A549 (cell line): Measurements from ENCODE around the gene DHX29. TPM values are rescaled to one million over a fixed set of nuclear protein-coding genes. Genes with fewer than 3 reads are reported as not detected.

ENCODE experiments used
- ATAC-seq, 2 experiments: fragments of 200-7000 bp in 1 of 2; fragments of >200 bp in 1 of 2; cut with Nextera tagmentation in 1 of 2; cut with Tn5 transposase in 1 of 2; 3 replicates each; pipeline versions ENCODE4 v1.8.0 to v1.9.1; 2018 to 2020; ENCODE audit warnings: mild to moderate bottlenecking in 1 of 2, moderate library complexity in 1 of 2
- CTCF ChIA-PET: fragments of 300-600 bp; sonication (Branson Sonifier 250); formaldehyde crosslinking; extraction: SDS; loops from one replicate; lab custom pipeline; 2021; ENCODE audit warnings: antibody characterized with exemption, inconsistent platforms; lab: Yijun Ruan, JAX
- POLR2A ChIA-PET: fragments of 350-600 bp; formaldehyde crosslinking; extraction: SDS; loops from one replicate; lab custom pipeline; 2021; ENCODE audit warnings: antibody characterized with exemption, inconsistent platforms; lab: Yijun Ruan, JAX
- DNase-seq, 2 experiments: peaks; one replicate each; pipeline versions ENCODE4 v3.0.0 to v3.0.0-alpha.2; 2011 to 2016; ENCODE audit warnings: low read depth in 1 of 2, low spot score in 1 of 2
- FAIRE-seq: peaks from 2 replicates; lab custom pipeline; 2011; peaks lifted over from hg19 to GRCh38; lab: Jason Lieb, UNC
- H3K27ac ChIP-seq, 2 experiments: fragments of >200 bp; sonication (Bioruptor Twin); formaldehyde crosslinking; 3 replicates each; pipeline ENCODE4 v1.5.1; 2016 to 2017
- H3K4me1 ChIP-seq: fragments of >200 bp; sonication (Bioruptor Twin); formaldehyde crosslinking; 3 replicates; pipeline ENCODE4 v1.6.1; 2016
- H3K4me2 ChIP-seq: fragments of >200 bp; sonication (Bioruptor Twin); formaldehyde crosslinking; 3 replicates; pipeline ENCODE4 v1.6.1; 2016
- H3K4me3 ChIP-seq: fragments of >200 bp; sonication (Bioruptor Twin); formaldehyde crosslinking; 3 replicates; pipeline ENCODE4 v1.5.1; 2016
- H3K9me3 ChIP-seq: fragments of >200 bp; sonication (Bioruptor Twin); formaldehyde crosslinking; 3 replicates; pipeline ENCODE4 v1.6.1; 2016
- CBX2 ChIP-seq: fragments of 200-600 bp; sonication (generic); IDR thresholded peaks from 2 replicates; pipeline ENCODE4 v1.6.1; 2016; ENCODE audit warnings: low read depth, mild to moderate bottlenecking, borderline replicate concordance
- CEBPB ChIP-seq, 2 experiments: fragments of >200 bp in 1 of 2; sonication (Bioruptor Twin) in 1 of 2; formaldehyde crosslinking in 1 of 2; IDR thresholded peaks; 2 replicates each; pipeline ENCODE4 v1.6.1; 2012 to 2016
- CHD2 ChIP-seq: fragments of 150-350 bp; IDR thresholded peaks from 2 replicates; pipeline ENCODE4 v1.6.1; 2014; ENCODE audit warnings: low read length; ENCODE audit not compliant: partially characterized antibody
- CHD4 ChIP-seq: fragments of 200-600 bp; sonication (generic); IDR thresholded peaks from 2 replicates; pipeline ENCODE4 v1.6.1; 2016; ENCODE audit warnings: antibody characterized with exemption, mild to moderate bottlenecking, borderline replicate concordance
- EHF ChIP-seq: fragments of 250-450 bp; sonication (Bioruptor Pico); IDR thresholded peaks from 2 replicates; pipeline ENCODE4 v1.5.0; 2020; ENCODE audit warnings: mild to moderate bottlenecking
- ELK1 ChIP-seq: fragments of 150-350 bp; IDR thresholded peaks from 2 replicates; pipeline ENCODE4 v1.6.1; 2014; ENCODE audit warnings: low read depth, mild to moderate bottlenecking, low read length
- EP300 ChIP-seq, 2 experiments: fragments of >200 bp; sonication (Bioruptor Twin); formaldehyde crosslinking; IDR thresholded peaks; 2 replicates in 1 of 2; 3 replicates in 1 of 2; pipeline ENCODE4 v1.6.1; 2016 to 2017
- ESRRA ChIP-seq: fragments of 150-350 bp; IDR thresholded peaks from 2 replicates; pipeline ENCODE4 v1.6.1; 2014; ENCODE audit warnings: mild to moderate bottlenecking, low read length, borderline replicate concordance
- FOSL2 ChIP-seq, 2 experiments: fragments of 450-650 bp in 1 of 2; fragments of >200 bp in 1 of 2; sonication (Bioruptor Twin) in 1 of 2; formaldehyde crosslinking; IDR thresholded peaks; 2 replicates each; pipeline versions ENCODE4 v1.5.0 to v1.6.1; 2016 to 2020; ENCODE audit warnings: mild to moderate bottlenecking in 1 of 2, moderate library complexity in 1 of 2
- FOXS1 ChIP-seq: fragments of 250-450 bp; sonication (Bioruptor Pico); IDR thresholded peaks from 2 replicates; pipeline ENCODE4 v1.5.0; 2020; ENCODE audit warnings: mild to moderate bottlenecking, moderate library complexity
- JUN ChIP-seq, 2 experiments: fragments of >200 bp; sonication (Bioruptor Twin); formaldehyde crosslinking; IDR thresholded peaks; 2 replicates in 1 of 2; 3 replicates in 1 of 2; pipeline ENCODE4 v1.6.1; 2016 to 2017
- JUNB ChIP-seq: fragments of >200 bp; sonication (Bioruptor Twin); formaldehyde crosslinking; IDR thresholded peaks from 2 replicates; pipeline ENCODE4 v1.6.1; 2016
- MAFK ChIP-seq: fragments of 450-650 bp; IDR thresholded peaks from 2 replicates; pipeline ENCODE4 v1.6.1; 2014; ENCODE audit not compliant: partially characterized antibody
- MAZ ChIP-seq: fragments of 150-350 bp; IDR thresholded peaks from 2 replicates; pipeline ENCODE4 v1.6.1; 2014; ENCODE audit warnings: antibody characterized with exemption, low read depth, low read length, borderline replicate concordance
- NPAS2 ChIP-seq: fragments of 250-450 bp; sonication (Bioruptor Pico); IDR thresholded peaks from 2 replicates; pipeline ENCODE4 v1.8.0; 2022; ENCODE audit warnings: mild to moderate bottlenecking, moderate library complexity, borderline replicate concordance
- NR3C1 ChIP-seq: fragments of >200 bp; sonication (Bioruptor Twin); formaldehyde crosslinking; IDR thresholded peaks from 3 replicates; pipeline ENCODE4 v1.6.1; 2017
- POLR2AphosphoS2 ChIP-seq: conservative IDR thresholded peaks from 2 replicates; pipeline ENCODE4 v1.6.1; 2012; ENCODE audit warnings: low read length, improper control_type of control experiment, inconsistent platforms
- RAD21 ChIP-seq, 2 experiments: fragments of >200 bp in 1 of 2; sonication (Bioruptor Twin) in 1 of 2; formaldehyde crosslinking in 1 of 2; IDR thresholded peaks in 1 of 2; conservative IDR thresholded peaks in 1 of 2; 2 replicates in 1 of 2; 3 replicates in 1 of 2; pipeline ENCODE4 v1.6.1; 2012 to 2018; ENCODE audit warnings: inconsistent platforms in 1 of 2
- REST ChIP-seq: fragments of 200-600 bp; sonication (generic); IDR thresholded peaks from 2 replicates; pipeline ENCODE4 v1.6.1; 2016; ENCODE audit warnings: antibody characterized with exemption, mild to moderate bottlenecking, moderate library complexity
- TP53 ChIP-seq: fragments of 250-450 bp; sonication (Bioruptor Pico); IDR thresholded peaks from 2 replicates; pipeline ENCODE4 v1.5.0; 2021; ENCODE audit warnings: mild to moderate bottlenecking, moderate library complexity
- ZNF302 ChIP-seq: fragments of 250-450 bp; sonication (Bioruptor Pico); IDR thresholded peaks from 2 replicates; pipeline ENCODE4 v1.9.0; 2021; ENCODE audit warnings: inconsistent platforms, mild to moderate bottlenecking, moderate library complexity
- WGBS: methylation state at CpG from one replicate; pipeline ENCODE4 v1.1.6; 2017; ENCODE audit errors: missing lambda C conversion rate; 5-methylcytosine and 5-hydroxymethylcytosine counted together
- polyA plus RNA-seq, 4 experiments: library from polyadenylated mRNA; depleted of rRNA in 3 of 4; stranded (reverse); fragments of >200 nt; fragmentation: RNase III in 1 of 4; extraction: RNeasy Plus Mini Kit Qiagen cat#74134 plus additional on column Dnase treatment in 1 of 4; gene quantifications; 2 replicates in 3 of 4; 3 replicates in 1 of 4; pipeline ENCODE4 v1.2.3, GENCODE V29; 2011 to 2017
- TF ChIP-seq, protein P1 (sequence below): fragments of 250-450 bp; sonication (Bioruptor Pico); IDR thresholded peaks from 2 replicates; pipeline ENCODE4 v1.5.0; 2020; ENCODE audit warnings: low read depth, mild to moderate bottlenecking, moderate library complexity
- TF ChIP-seq, protein P2 (sequence below): IDR thresholded peaks from 2 replicates; pipeline ENCODE4 v1.6.1; 2012; ENCODE audit warnings: low read depth, borderline replicate concordance

DHX29 gene
- polyA plus RNA-seq, 2 of the 4 experiments (the other 2 are of a cell fraction), result 12.3 to 25.4 TPM

GRCh38 chr5:55331321-55331720 lies 23.8 kb upstream of the DHX29 start:
- FAIRE-seq (no peak), ATAC-seq (no peak), DNase-seq (no peak)
- TF ChIP-seq TP53 (CRISPR knock-in tag), result no peak
- no peak for TF ChIP-seq CBX2
- TF ChIP-seq POLR2AphosphoS2, result no peak
- no peak for TF ChIP-seq JUN (IDR thresholded peaks at IDR 0.05)
- TF ChIP-seq, protein P1, sequence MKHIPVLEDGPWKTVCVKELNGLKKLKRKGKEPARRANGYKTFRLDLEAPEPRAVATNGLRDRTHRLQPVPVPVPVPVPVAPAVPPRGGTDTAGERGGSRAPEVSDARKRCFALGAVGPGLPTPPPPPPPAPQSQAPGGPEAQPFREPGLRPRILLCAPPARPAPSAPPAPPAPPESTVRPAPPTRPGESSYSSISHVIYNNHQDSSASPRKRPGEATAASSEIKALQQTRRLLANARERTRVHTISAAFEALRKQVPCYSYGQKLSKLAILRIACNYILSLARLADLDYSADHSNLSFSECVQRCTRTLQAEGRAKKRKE (CRISPR knock-in tag), result no peak
- no peak for TF ChIP-seq EP300 (IDR thresholded peaks at IDR 0.05)
- TF ChIP-seq EHF (CRISPR knock-in tag), result no peak
- no peak for TF ChIP-seq FOXS1 (CRISPR knock-in tag)
- TF ChIP-seq FOSL2 (IDR thresholded peaks at IDR 0.05), result no peak
- no peak for TF ChIP-seq FOSL2 (CRISPR knock-in tag; IDR thresholded peaks at IDR 0.05)
- TF ChIP-seq JUNB, result no peak
- no peak for TF ChIP-seq CEBPB (IDR thresholded peaks at IDR 0.05)
- no peak for TF ChIP-seq CHD4
- TF ChIP-seq REST, result no peak
- TF ChIP-seq MAZ, result no peak
- no peak for TF ChIP-seq NPAS2 (CRISPR knock-in tag)
- no peak for TF ChIP-seq ELK1
- TF ChIP-seq CHD2, result no peak
- TF ChIP-seq, protein P2, sequence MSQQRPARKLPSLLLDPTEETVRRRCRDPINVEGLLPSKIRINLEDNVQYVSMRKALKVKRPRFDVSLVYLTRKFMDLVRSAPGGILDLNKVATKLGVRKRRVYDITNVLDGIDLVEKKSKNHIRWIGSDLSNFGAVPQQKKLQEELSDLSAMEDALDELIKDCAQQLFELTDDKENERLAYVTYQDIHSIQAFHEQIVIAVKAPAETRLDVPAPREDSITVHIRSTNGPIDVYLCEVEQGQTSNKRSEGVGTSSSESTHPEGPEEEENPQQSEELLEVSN, result no peak
- Histone ChIP-seq H3K4me2 (no peak overlapping the region), H3K4me3 (no peak overlapping the region), H3K27ac (no peak overlapping the region), H3K9me3 (no peaks in the 10 kb centered on the region), H3K4me1 (no peaks in the 10 kb centered on the region)
- 93% methylated on average over 3 of the region's 3 CpGs for WGBS
- ChIA-PET CTCF (interaction anchor here (2.5 kb wide), 1 partner anchor 361 kb away, joined by 9 read pairs; no protein-coding TSS in a partner anchor), POLR2A (no interaction called here)

GRCh38 chr5:55327281-55327680 lies 19.8 kb upstream of the DHX29 start:
- CTCF ChIA-PET, result no interaction called here

More at GRCh38 chr5:55327281-55327680, 19.8 kb upstream of the DHX29 start:
- H3K4me1 ChIP-seq, result no peaks in the 10 kb centered on the region
- no peak for TF ChIP-seq CEBPB (IDR thresholded peaks at IDR 0.05)
- no peak for TF ChIP-seq CBX2
- no peak for TF ChIP-seq RAD21 (conservative IDR thresholded peaks at IDR 0.05 in 1 of 2, IDR thresholded peaks at IDR 0.05 in 1 of 2)
- TF ChIP-seq EP300 (IDR thresholded peaks at IDR 0.05), result no peak
- no peak for TF ChIP-seq ESRRA
- TF ChIP-seq ZNF302 (CRISPR knock-in tag), result no peak
- no peak for TF ChIP-seq MAFK
- TF ChIP-seq, protein P2, result no peak
- no peak for TF ChIP-seq NR3C1
- TF ChIP-seq, all 56 proteins: peak for 0
- FAIRE-seq (peak; percentile 72), ATAC-seq (no peak), DNase-seq (no peak)
- Histone ChIP-seq H3K9me3 (no peaks in the 10 kb centered on the region), H3K4me2 (no peak overlapping the region), H3K4me3 (no peak overlapping the region), H3K27ac (no peak overlapping the region)
- 89% methylated on average over 2 of the region's 2 CpGs for WGBS
- POLR2A ChIA-PET, result no interaction called here
